BLaER1 (cell line): ENCODE measurements around the gene RIN2.

Experiments
- H3K27ac ChIP-seq: shearing (Covaris generic); formaldehyde crosslinking; 2 replicates; pipeline ENCODE4 v1.8.1; 2022
- H3K27me3 ChIP-seq: shearing (Covaris generic); formaldehyde crosslinking; 2 replicates; pipeline ENCODE4 v1.8.1; 2022
- H3K36me3 ChIP-seq: shearing (Covaris generic); formaldehyde crosslinking; 2 replicates; pipeline ENCODE4 v1.8.1; 2022
- H3K4me1 ChIP-seq: shearing (Covaris generic); formaldehyde crosslinking; 2 replicates; pipeline ENCODE4 v1.8.1; 2022
- H3K4me2 ChIP-seq: shearing (Covaris generic); formaldehyde crosslinking; 2 replicates; pipeline ENCODE4 v1.8.1; 2022
- H3K4me3 ChIP-seq: shearing (Covaris generic); formaldehyde crosslinking; 2 replicates; pipeline ENCODE4 v1.8.1; 2022
- H3K9ac ChIP-seq: shearing (Covaris generic); formaldehyde crosslinking; 2 replicates; pipeline ENCODE4 v1.8.1; 2022
- H3K9me3 ChIP-seq: shearing (Covaris generic); formaldehyde crosslinking; 2 replicates; pipeline ENCODE4 v1.8.1; 2022
- H4K20me1 ChIP-seq: shearing (Covaris generic); formaldehyde crosslinking; 2 replicates; pipeline ENCODE4 v1.8.1; 2022
- Cebpa-rat ChIP-seq: shearing (Covaris generic); IDR thresholded peaks from 2 replicates; pipeline ENCODE4 v1.8.1; 2022

Gene RIN2

GRCh38 chr20:19780261-19780660 lies 22.2 kb downstream of the RIN2 start:
- no peak overlapping the region for H3K4me3 ChIP-seq
- no peaks in the 10 kb centered on the region for H3K36me3 ChIP-seq
- peaks cover 7% of the 10 kb centered on the region for H3K9me3 ChIP-seq
- H3K27ac ChIP-seq, result no peak overlapping the region
- H4K20me1 ChIP-seq, result peaks cover 33% of the 10 kb centered on the region; the same call in 1 of the 2 replicates
- peak overlapping the region; percentile 78 for H3K4me2 ChIP-seq
- TF ChIP-seq Cebpa-rat, result no peak
- H3K27me3 ChIP-seq, result no peaks in the 10 kb centered on the region
- 0 out of 2 replicates have a peak overlapping the region, but pooled peaks have one; percentile 7 for H3K9ac ChIP-seq
- peaks cover 44% of the 10 kb centered on the region for H3K4me1 ChIP-seq

- Histone ChIP-seq H3K27me3 (no peaks in the 10 kb centered on the region), H3K4me1 (peaks cover 53% of the 10 kb centered on the region), H3K36me3 (no peaks in the 10 kb centered on the region), H3K4me2 (peak overlapping the region; percentile 78), H4K20me1 (peaks cover 29% of the 10 kb centered on the region; the same call in 1 of the 2 replicates), H3K9ac (no peak overlapping the region), H3K27ac (no peak overlapping the region), H3K9me3 (peaks cover 7% of the 10 kb centered on the region), H3K4me3 (no peak overlapping the region)
- no peak for TF ChIP-seq Cebpa-rat
These were observed 23.2 kb downstream of the RIN2 start for GRCh38 chr20:19781235-19781634.

GRCh38 chr20:19782669-19783068 lies 24.6 kb downstream of the RIN2 start:
- no peak for TF ChIP-seq Cebpa-rat
- Histone ChIP-seq H3K27ac (no peak overlapping the region), H3K36me3 (no peaks in the 10 kb centered on the region), H4K20me1 (peaks cover 24% of the 10 kb centered on the region; the same call in 1 of the 2 replicates), H3K9me3 (peaks cover 10% of the 10 kb centered on the region), H3K4me2 (no peak overlapping the region), H3K9ac (no peak overlapping the region), H3K27me3 (no peaks in the 10 kb centered on the region), H3K4me3 (no peak overlapping the region), H3K4me1 (peaks cover 58% of the 10 kb centered on the region)

GRCh38 chr20:19783966-19784401 lies 25.9 kb downstream of the RIN2 start:
- H3K4me1 ChIP-seq, result peaks cover 50% of the 10 kb centered on the region
- H4K20me1 ChIP-seq, result peaks cover 15% of the 10 kb centered on the region; the same call in 1 of the 2 replicates
- no peak overlapping the region for H3K4me3 ChIP-seq
- H3K27me3 ChIP-seq, result no peaks in the 10 kb centered on the region
- H3K4me2 ChIP-seq, result no peak overlapping the region
- no peaks in the 10 kb centered on the region for H3K36me3 ChIP-seq
- no peak overlapping the region for H3K27ac ChIP-seq
- peaks cover 21% of the 10 kb centered on the region for H3K9me3 ChIP-seq
- no peak for TF ChIP-seq Cebpa-rat
- no peak overlapping the region for H3K9ac ChIP-seq

- Histone ChIP-seq H3K27me3 (no peaks in the 10 kb centered on the region), H3K36me3 (no peaks in the 10 kb centered on the region), H3K4me3 (no peak overlapping the region), H3K9me3 (peaks cover 22% of the 10 kb centered on the region), H3K4me1 (peaks cover 44% of the 10 kb centered on the region), H4K20me1 (0 out of 2 replicates have a peak, but pooled peaks cover 10% of the 10 kb centered on the region), H3K9ac (no peak overlapping the region), H3K4me2 (peak overlapping the region; percentile 58), H3K27ac (no peak overlapping the region)
- TF ChIP-seq Cebpa-rat, result no peak
These were observed 26.6 kb downstream of the RIN2 start for GRCh38 chr20:19784511-19785172.

GRCh38 chr20:19785173-19785982 lies 27.3 kb downstream of the RIN2 start:
- H4K20me1 ChIP-seq, result 0 out of 2 replicates have a peak, but pooled peaks cover 4% of the 10 kb centered on the region
- TF ChIP-seq Cebpa-rat, result no peak
- H3K4me2 ChIP-seq, result no peak overlapping the region; the same call in 1 of the 2 replicates
- H3K36me3 ChIP-seq, result no peaks in the 10 kb centered on the region
- peaks cover 36% of the 10 kb centered on the region for H3K4me1 ChIP-seq
- peaks cover 22% of the 10 kb centered on the region for H3K9me3 ChIP-seq
- no peaks in the 10 kb centered on the region for H3K27me3 ChIP-seq
- no peak overlapping the region for H3K4me3 ChIP-seq
- H3K27ac ChIP-seq, result no peak overlapping the region
- no peak overlapping the region for H3K9ac ChIP-seq

GRCh38 chr20:19785983-19786285 lies 27.9 kb downstream of the RIN2 start:
- Histone ChIP-seq H3K36me3 (no peaks in the 10 kb centered on the region), H3K4me1 (peaks cover 31% of the 10 kb centered on the region), H3K4me3 (no peak overlapping the region), H3K9ac (no peak overlapping the region), H3K27me3 (no peaks in the 10 kb centered on the region), H3K27ac (no peak overlapping the region), H4K20me1 (no peaks in the 10 kb centered on the region), H3K9me3 (peaks cover 22% of the 10 kb centered on the region), H3K4me2 (peak overlapping the region; percentile 42)
- TF ChIP-seq Cebpa-rat, result no peak

GRCh38 chr20:19786311-19786710 lies 28.3 kb downstream of the RIN2 start:
- Histone ChIP-seq H3K27me3 (no peaks in the 10 kb centered on the region), H3K4me2 (peak overlapping the region; percentile 42), H3K4me3 (no peak overlapping the region), H3K36me3 (no peaks in the 10 kb centered on the region), H4K20me1 (no peaks in the 10 kb centered on the region), H3K4me1 (peaks cover 27% of the 10 kb centered on the region), H3K27ac (no peak overlapping the region), H3K9ac (no peak overlapping the region), H3K9me3 (peaks cover 18% of the 10 kb centered on the region)
- TF ChIP-seq Cebpa-rat, result no peak

GRCh38 chr20:19787366-19787765 lies 29.3 kb downstream of the RIN2 start:
- no peaks in the 10 kb centered on the region for H3K27me3 ChIP-seq
- peaks cover 24% of the 10 kb centered on the region for H3K4me1 ChIP-seq
- H3K9me3 ChIP-seq, result peaks cover 14% of the 10 kb centered on the region
- H4K20me1 ChIP-seq, result no peaks in the 10 kb centered on the region
- H3K27ac ChIP-seq, result no peak overlapping the region
- no peak for TF ChIP-seq Cebpa-rat
- no peak overlapping the region for H3K4me3 ChIP-seq
- no peaks in the 10 kb centered on the region for H3K36me3 ChIP-seq
- H3K4me2 ChIP-seq, result no peak overlapping the region
- H3K9ac ChIP-seq, result no peak overlapping the region

GRCh38 chr20:19789009-19789408 lies 31.0 kb downstream of the RIN2 start:
- H3K27ac ChIP-seq, result no peak overlapping the region
- H3K36me3 ChIP-seq, result no peaks in the 10 kb centered on the region
- peaks cover 24% of the 10 kb centered on the region for H3K4me1 ChIP-seq
- peaks cover 14% of the 10 kb centered on the region for H3K9me3 ChIP-seq
- no peak overlapping the region for H3K4me3 ChIP-seq
- no peaks in the 10 kb centered on the region for H3K27me3 ChIP-seq
- H3K4me2 ChIP-seq, result no peak overlapping the region
- no peak overlapping the region for H3K9ac ChIP-seq
- no peak for TF ChIP-seq Cebpa-rat
- no peaks in the 10 kb centered on the region for H4K20me1 ChIP-seq
